HG03064 (cell line): ENCODE measurements around the gene NHERF1.

Experiments used
- ATAC-seq: cut with Tn5 transposase; IDR thresholded peaks from one replicate; pipeline ENCODE4 v1.9.1; 2021; ENCODE audit warnings: low read depth; ENCODE audit not compliant: unreplicated experiment

Gene NHERF1

DNA sequence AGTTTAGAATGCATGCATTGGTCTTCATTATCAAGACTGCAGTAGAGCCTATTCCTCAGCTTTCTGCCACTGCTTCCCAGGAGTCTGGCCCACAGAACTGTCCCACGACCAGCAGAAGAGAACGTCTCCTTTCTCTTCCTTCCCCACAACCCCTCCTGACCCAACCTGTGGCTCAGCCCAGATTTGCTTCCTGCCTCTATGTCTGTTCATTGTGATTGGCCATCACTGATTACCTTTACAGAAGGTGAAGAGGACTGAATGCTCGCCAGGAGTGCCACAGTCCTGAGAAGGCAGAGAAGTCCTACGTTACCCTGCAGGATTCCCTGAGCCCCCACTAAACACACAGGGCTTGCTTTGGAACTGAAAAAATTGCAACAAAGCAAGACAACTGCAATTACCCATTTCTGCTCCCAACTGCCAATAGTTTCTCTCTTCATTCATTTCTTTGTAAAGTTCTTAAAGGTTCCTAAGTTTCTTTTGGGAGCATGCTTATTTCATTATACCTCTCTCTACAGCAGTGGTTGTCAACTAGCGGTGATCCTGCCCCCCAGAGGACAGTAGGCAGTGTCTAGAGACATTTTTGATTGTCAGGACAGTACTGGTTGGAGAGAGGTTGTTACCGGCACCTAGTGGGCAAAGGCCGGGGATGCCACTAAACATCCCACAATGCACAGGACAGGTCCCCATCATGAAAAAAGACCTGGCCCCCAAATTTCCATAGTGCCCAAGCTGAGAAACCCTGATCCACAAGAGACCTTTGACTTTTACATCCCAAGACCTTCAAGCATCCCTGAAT is 32.2 kb downstream of the NHERF1 start:
- ATAC-seq, result no peak

DNA sequence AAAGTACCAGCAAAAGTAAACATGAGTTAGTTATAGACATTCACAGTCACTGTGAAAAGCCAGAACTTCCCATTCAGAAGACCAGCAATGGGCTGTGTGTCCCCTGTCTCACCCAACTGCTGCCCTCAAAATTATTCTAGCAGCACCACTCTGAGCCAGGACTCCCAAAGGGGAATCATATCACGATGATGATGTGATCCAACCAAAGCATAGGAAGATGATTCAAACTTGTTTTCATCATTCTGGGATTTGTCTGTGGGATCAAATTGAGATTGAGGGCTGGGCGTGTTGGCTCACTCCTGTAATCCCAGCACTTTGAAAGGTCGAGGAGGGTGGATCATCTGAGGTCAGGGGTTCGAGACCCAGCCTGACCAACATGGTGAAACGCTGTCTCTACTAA is 34.1 kb downstream of the NHERF1 start:
- no peak for ATAC-seq

DNA sequence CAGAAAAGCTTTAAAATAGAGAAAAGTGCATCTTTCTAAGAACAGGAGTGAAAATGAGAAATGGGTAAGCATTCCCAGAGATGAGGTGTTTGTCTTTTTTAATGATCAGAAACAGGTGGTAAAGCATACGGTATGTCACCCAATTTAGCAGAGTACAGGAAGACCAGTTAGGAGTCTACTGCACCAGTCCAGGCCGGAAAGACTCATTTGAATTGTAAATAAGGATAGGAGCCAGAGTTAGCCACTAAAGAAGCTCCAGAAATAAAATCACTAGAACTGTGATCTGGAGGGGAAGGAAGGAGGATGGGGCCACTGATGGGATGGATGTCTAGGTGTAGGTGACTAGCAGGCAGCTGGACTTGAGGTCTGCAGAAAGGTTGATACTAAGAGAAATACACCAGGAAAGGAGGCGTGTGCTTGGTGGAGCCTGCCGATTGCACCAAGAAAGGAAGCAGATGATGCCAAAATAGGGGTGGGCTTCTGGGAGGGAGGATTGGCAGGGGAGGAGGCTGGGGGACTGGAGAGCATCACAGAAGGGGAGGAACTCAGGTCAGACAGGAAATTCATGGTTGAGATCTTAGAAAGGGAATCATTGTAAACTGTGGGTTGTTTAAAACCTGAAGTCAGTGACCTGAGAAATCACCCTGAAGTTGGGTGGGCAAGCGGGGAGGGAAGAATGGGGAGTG is 35.8 kb downstream of the NHERF1 start:
- ATAC-seq, result no peak

DNA sequence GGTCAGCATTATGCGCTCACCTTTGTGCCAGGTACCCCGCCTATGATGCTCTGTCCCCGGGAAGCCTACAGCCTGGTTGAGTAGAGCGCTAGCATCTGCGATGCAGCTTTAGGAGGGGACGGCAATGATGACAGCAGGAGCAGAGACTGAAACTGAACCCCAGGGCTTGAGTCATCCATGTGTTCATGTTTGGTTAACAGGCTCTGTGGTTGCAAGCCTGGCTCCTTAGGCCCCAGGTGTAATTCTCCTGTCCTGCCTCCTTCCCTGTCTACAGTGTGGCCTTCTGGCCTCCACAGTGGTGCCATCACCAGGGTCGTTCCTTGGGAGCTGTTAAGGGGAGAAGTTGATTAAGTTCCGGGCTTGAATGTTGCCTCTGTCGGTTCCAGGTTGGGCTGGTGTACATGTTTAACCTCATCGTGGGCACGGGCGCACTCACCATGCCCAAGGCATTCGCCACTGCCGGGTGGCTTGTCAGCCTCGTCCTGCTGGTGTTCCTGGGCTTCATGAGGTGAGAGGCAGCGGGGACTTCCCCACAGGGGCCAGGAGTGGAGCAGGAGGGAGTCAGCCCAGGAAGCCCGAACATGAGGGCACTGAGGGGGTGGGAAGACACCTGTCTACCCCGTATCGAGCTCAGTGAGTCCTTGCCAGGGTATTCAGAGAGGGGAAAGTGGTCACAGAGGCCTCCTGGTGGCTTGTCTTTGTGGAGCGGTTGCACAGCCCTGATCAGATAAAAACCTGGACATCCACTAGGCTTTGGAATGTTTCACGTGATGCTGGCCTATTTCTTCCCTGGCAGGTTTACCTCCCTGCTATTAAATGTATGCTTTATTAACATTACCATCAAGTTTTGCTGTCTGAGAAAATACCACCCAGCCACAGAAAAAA is 36.9 kb downstream of the NHERF1 start:
- ATAC-seq, result no peak

DNA sequence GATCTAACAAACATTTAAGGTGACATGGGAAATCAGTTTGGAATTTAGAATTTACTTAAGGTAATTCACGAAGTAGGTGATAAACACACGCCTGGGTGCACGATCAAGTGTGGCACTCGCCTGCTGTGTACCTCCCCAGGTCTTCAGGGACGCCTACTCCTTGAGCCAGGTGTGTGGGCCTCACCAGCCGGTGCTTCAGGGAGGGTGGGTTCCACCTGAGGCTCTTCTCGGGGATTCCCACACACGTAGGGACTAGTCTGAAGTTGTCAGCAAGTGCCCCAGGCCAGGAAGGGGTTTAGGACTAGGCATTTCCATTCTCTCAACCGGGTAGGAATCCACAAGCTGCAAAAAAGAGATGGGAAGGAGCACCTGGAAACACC is 37.5 kb downstream of the NHERF1 start:
- ATAC-seq, result no peak

DNA sequence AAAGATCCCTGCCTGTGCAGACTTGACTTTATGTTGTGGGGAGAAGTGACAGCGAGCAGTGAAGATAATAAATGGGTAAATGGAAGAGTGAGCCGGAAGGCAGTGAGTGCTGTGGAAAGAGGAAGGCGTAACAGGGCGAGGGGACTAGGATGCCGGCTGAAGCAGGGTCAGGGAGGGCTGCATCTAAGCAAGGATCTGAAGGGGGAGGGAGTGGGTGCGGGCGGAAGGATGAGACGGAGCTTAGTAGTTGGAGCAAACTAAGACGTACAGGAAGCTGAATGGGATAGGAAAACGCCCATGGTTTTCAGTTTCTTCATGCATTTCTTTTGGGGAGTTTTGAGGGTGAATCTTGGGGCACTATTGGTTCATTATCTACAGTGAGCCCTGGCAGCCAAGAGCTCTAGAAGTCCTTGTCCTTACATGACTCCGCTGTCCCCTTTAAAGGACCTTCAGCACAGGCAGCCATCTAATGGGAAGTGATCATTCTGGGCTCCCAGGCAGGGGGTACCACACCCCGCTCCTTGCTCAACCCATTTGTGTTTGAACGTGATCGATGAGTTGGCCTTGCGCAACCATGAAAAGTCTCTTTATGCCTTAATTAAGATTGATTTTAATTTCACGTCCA is 38.1 kb downstream of the NHERF1 start:
- ATAC-seq, result no peak

DNA sequence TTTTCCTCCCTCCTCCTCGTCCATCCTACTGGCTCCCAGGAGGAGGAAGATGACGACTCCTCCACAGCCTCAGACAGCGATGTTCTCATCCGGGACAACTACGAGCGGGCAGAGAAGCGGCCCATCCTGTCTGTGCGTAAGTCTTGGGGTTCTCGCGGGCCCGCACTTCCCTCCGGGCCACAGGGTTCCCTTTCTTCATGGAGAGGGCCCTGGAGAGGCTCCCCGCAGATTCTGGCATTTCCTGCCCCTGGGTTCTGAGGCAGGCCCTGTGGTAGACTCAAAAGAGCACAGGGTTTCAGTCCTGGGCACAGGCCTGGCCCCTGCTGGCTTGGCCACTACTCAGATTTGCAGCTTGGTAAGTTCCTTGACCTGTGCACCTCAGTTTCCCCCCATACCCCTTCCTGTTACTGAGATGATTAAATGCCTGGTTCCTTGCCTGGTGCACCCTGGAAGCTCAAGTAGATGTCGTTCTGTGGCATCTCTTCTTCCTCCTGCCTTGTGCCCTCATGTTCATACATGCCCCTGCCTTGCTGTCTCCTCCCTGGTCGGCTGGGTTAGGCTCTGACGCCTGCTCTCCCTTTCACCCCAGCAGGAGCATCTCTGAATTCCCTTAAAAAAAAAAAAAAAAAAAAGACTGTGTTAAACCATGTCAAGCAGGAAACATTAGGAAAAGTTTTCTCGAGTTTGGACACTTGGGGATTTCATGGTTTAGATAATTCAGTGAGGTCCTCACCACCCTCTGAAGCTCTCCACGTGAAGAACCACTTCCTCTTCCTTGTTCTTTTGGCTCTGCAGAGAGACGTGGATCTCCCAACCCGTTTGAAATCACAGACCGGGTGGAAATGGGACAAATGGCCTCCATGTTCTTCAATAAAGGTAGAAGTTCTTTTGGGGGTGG is 42.0 kb downstream of the NHERF1 start:
- ATAC-seq, result no peak

DNA sequence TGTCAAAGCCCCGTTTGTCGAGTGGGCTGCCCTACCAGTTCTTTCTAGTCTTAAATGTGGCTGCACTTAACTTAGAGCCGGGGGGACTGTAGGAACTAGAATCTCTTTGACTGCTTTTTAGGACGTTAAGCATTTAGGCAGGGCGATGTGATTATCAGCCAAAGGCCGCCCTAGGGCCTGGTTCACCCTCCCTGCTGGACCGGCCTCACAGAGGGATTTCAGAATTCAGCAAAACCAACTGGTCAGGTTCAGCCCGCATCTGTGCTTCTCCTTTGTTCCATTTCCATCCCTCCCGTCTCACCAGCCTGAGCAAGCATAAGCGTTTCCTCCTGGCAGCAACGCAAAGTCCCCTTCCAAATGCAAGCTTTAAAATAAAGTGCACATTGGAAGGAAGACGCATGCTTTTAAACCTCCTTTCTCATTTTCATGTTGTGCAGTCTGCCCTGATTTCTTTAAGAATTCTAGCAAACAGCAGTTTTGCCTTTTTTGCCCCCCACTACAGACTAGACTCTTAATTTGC is 44.2 kb downstream of the NHERF1 start:
- ATAC-seq, result no peak

DNA sequence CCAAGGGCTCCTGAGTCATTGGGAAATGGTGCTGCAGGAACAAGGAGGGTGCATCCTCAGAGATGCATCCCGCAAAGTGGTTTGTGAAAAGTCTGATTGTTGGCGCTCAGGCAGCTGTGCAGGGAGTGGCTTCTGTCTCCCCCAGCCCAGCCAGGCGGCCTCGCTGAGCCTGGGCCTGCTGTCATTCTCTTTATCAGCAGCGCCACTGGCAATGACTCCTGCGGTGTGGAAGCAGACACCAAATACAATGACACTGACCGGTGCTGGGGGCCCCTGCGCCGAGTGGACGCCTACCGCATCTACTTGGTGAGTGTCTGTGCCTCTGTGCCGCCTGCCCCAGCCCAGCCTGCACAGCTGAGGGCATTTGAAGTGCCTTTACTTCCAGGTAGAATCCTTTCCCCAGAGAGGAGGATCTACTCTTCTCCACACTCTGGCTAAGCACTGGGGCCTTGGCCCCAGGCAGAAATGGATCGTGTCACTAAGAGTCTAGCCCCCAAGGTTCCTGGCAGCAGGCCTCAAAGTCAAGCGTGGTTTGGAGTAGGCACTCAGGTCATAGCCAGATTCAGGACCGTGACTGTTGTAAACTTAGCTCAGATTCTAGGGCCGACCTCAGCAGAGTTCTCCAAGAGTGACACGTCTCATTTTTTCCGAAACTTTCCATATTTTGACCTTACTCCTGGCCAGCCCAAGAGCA is 47.0 kb downstream of the NHERF1 start:
- no peak for ATAC-seq

DNA sequence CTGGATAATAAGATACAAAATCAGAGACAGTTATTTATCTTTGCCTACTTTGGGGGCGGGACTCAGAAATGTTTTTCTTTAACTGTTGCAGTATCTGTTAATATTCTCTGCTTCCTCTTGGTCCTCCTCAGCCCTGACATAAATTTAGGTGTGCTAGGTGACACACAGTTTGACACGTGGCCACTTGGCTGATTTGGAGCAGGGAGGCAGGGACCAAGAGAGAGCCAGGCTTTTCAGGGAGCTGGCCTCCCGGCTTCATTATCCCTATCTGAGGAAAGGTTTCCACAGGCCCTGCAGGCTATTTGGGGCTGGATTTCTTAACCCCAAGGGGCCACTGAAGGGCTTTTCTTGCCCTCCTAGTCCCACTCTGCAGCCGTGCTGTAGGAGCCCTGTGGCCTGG is 47.8 kb downstream of the NHERF1 start:
- ATAC-seq, result no peak

DNA sequence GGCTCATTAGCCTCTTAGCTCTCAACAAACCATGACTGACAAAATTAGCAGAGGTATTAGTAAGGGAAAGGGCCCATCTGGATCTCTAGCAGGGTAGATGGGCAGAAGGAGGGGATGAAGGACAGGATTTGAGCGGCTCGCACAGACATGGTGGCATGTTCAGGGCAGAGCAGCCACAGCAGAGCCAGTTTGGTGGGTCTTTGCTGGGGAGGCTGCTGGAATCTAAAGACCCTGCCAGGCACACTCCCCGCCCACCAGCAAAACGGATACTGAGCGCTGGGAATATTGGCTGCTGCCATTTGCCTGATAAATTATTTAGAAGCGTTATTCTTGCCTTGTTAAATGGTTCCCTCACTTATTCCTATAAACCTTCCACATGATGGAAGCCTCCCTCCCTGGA is 48.4 kb downstream of the NHERF1 start:
- ATAC-seq, result no peak

DNA sequence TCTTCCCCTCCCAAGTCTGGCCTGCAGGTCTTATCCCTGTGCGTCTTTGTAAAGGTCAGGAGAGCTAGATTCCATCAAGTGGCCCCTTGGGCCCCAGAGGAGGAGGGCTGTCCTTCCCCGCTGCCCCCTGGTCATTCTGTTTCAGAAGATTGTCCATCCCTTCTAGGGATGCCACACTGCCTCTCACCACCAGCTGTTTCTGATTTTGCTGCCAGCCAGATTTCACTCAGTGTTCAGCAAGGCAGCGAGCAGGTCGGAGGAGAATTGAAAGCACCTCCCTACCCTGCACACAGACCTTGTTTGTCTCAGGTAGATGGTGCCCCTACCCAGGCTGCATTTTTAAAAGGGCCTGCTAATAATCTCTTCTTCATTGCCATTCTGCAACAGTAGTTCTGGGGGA is 49.4 kb downstream of the NHERF1 start:
- ATAC-seq, result no peak

DNA sequence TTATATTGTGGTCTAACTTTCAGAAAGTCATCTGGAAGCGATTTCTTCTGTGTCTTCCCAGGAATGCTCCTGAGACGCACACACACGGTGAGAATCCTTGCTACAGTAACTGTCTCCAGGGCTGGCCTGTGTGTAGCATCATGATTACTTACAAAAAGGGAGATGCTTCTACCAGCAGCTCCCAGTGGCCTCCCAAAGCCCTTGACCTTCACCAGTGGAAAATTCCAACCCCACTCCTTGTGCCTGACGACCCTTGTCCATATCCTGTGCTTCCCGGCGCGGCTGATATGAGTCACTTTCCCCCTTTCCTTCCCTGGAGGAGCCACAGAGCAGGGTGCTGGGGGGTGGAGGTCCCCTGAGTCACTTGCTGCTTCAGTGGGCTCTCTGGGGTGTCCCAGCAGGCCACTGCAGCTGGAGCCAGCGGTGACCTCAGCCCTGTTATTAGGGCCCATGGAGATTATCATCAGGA is 49.8 kb downstream of the NHERF1 start:
- no peak for ATAC-seq

DNA sequence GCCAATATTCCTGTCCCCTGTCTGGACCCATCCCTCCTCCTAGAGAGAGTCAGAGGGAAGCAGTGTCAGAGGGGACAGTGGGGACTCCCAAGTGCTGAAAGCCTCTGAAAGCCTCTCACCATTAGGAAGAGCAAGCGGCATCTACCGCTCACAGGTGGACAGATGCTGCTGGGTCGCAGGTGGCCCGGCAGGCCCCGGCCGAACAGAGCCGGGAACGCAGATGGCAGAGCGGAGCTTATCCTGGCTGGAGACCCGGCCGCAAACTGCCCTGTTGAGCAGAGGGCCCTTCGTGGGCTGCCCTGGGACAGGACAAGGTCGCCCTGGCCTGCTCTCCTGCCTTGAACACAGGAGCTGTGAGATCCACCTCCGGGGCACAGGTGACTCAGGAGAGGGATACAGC is 50.7 kb downstream of the NHERF1 start:
- ATAC-seq, result no peak

DNA sequence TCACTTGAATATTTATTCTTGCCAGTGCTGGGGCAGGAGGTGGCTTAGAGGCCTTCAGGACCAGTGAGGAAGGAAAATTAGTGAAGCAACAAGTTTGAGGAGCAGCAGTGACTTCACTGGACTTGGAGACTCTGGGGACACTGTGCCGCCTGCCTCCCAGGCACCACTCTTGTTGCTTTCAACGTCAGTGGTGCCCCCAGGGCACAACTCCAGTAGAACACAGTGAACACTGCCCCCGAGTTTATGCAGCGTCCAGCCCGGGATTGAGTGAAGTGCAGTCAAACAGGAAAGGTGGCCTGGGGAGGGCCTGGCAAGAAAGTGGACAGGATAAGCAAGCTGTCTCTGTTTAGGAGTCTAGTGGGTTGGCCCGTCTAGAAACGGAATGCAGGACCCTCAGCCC is 52.1 kb downstream of the NHERF1 start:
- no peak for ATAC-seq

DNA sequence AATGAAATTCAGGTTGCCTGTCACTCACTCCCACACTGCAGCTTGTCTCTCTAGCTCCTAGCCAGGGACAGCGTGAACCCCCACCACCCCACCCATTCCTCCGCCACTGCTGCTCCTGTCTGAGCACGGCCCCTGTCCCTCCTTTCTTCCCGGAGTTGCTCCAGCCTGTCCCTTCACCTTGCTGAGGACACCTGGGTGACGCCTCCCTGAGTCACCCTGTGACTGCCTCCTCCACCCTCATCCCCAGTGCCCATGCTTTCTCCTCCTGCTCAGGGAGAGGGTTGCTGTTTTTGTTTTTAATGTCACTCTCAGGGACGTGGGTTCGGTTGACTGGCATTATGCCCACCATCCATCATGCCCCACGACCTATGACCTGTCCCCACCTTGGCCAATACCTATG is 53.5 kb downstream of the NHERF1 start:
- no peak for ATAC-seq

DNA sequence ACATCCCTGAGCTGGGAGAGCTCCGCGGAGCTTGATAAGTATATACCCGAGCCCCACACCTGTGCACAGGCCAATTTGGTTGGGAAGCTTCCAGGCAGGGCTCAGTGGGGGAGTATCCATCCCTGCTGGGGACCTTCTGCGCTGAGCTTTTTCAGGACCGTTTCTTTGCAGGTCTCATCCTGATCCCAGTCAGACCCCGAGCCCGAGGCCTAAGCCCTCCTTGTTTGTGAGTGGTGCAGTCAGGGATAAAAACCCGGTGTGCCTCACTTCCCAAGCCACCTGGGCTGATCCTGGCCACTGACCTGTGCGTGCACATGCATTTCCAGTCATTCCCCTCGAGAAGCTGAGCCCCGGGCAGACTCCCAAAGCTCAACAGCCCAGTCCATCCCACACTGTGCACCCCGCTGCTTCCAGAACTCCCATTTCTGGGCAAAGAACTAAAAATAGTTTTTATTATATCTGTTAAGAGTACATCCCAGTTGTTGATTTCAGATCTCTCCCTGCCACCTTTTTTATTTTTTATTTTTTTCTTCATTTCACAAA is 55.0 kb downstream of the NHERF1 start:
- no peak for ATAC-seq

DNA sequence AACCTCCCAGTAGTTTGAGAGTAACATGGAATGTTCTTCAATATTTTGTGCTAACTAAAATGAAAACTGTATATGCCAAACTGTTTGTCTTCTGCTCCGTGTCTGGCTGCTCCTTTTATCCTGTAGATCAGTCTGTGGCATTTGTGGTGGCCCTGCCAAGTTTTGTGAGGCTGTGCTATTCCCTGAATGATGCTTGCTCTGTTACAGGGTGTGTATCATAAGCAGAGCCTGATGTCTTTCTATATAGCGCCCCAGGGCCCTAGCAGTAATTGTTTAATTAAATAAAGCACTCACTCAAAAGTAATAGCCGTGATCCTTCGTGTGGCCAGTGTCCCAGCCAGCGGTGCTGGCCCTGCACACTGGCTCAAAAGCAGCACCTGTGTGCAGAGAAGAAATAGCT is 55.5 kb downstream of the NHERF1 start:
- ATAC-seq, result no peak

DNA sequence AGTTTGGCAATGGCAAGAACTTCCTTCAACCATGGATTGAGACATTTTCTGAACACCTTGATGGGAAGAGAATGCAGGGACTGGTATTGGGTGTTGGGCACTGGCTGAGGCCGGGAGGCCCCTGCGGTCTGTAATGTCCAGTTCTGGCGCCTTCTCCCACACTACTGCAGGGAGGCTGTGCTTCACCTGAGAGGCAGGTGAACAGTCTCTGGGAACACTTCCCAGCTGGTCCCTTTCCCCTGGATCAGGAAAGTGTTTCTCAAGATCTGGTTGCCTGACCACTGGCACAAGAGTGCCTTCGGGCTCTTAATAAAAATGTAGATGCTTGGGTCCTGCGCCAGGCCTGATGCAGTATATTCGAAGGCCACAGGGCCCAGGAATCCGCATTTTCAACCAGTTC is 56.3 kb downstream of the NHERF1 start:
- ATAC-seq, result no peak
